Liver (tissue), 10 donors: ENCODE data around the gene ZNF723. TPM values are rescaled to one million over a fixed set of nuclear protein-coding genes. Genes with fewer than 3 reads are reported as not detected.

Experiments used
- DNase-seq: peaks from one replicate; pipeline ENCODE4 v3.0.0-alpha.2; 2017; ENCODE audit warnings: low spot score
- H3K27ac ChIP-seq, 2 donors: one replicate each; pipeline ENCODE4 v1.7.0; 2013; ENCODE audit warnings: inconsistent platforms in 2 of 2, low read length in 2 of 2, control low read depth in 1 of 2, low read depth in 1 of 2, mild to moderate bottlenecking in 1 of 2
- H3K27me3 ChIP-seq, 4 donors: one replicate each; pipeline versions ENCODE4 v1.6.1 to v1.7.0; 2013; ENCODE audit warnings: low read length in 3 of 4, inconsistent platforms in 1 of 4, mild to moderate bottlenecking in 1 of 4, moderate library complexity in 1 of 4; ENCODE audit not compliant: control insufficient read depth in 4 of 4, insufficient read depth in 4 of 4
- H3K36me3 ChIP-seq, 4 donors: one replicate each; pipeline versions ENCODE4 v1.6.1 to v1.7.0; 2013; ENCODE audit warnings: low read length in 3 of 4, mild to moderate bottlenecking in 3 of 4, low read depth in 1 of 4, moderate library complexity in 1 of 4; ENCODE audit not compliant: control insufficient read depth in 4 of 4, insufficient read depth in 3 of 4
- H3K4me1 ChIP-seq, 4 donors: one replicate each; pipeline versions ENCODE4 v1.6.1 to v1.7.0; 2013; ENCODE audit warnings: low read length in 3 of 4, mild to moderate bottlenecking in 3 of 4, moderate library complexity in 1 of 4; ENCODE audit not compliant: control insufficient read depth in 4 of 4, insufficient read depth in 4 of 4
- H3K4me3 ChIP-seq, 3 donors: one replicate each; pipeline versions ENCODE4 v1.6.1 to v1.7.0; 2013; ENCODE audit warnings: low read length in 3 of 3, control low read depth in 1 of 3, low read depth in 1 of 3, mild to moderate bottlenecking in 1 of 3
- H3K9ac ChIP-seq, 2 donors: one replicate each; pipeline ENCODE4 v1.7.0; 2013; ENCODE audit warnings: low read length in 2 of 2, mild to moderate bottlenecking in 2 of 2, moderate library complexity in 2 of 2, control low read depth in 1 of 2, low read depth in 1 of 2
- H3K9me3 ChIP-seq, 4 donors: one replicate each; pipeline versions ENCODE4 v1.6.1 to v1.7.0; 2013; ENCODE audit warnings: low read length in 3 of 4; ENCODE audit not compliant: control insufficient read depth in 4 of 4
- ATF3 ChIP-seq: IDR thresholded peaks from 2 replicates; pipeline ENCODE4 v1.6.1; 2016; ENCODE audit warnings: antibody characterized with exemption
- EGR1 ChIP-seq, 2 donors: IDR thresholded peaks; 2 replicates each; pipeline ENCODE4 v1.6.1; 2016 to 2018; ENCODE audit warnings: antibody characterized with exemption in 2 of 2, low read depth in 2 of 2
- HNF4A ChIP-seq, 2 donors: conservative IDR thresholded peaks; 2 replicates each; pipeline ENCODE4 v1.6.1; 2016; ENCODE audit warnings: antibody characterized with exemption in 2 of 2, mild to moderate bottlenecking in 2 of 2
- HNF4G ChIP-seq: IDR thresholded peaks from 2 replicates; pipeline ENCODE4 v1.6.1; 2016; ENCODE audit warnings: antibody characterized with exemption
- JUND ChIP-seq, 2 donors: IDR thresholded peaks; 2 replicates each; pipeline ENCODE4 v1.6.1; 2016; ENCODE audit warnings: antibody characterized with exemption in 2 of 2
- NR2F2 ChIP-seq: IDR thresholded peaks from 2 replicates; pipeline ENCODE4 v1.6.1; 2016; ENCODE audit warnings: antibody characterized with exemption
- REST ChIP-seq: IDR thresholded peaks from 2 replicates; pipeline ENCODE4 v1.6.1; 2016; ENCODE audit warnings: antibody characterized with exemption, mild to moderate bottlenecking
- RXRA ChIP-seq, 2 donors: IDR thresholded peaks; 2 replicates each; pipeline ENCODE4 v1.6.1; 2017 to 2018; ENCODE audit warnings: antibody characterized with exemption in 2 of 2, mild to moderate bottlenecking in 1 of 2
- SP1 ChIP-seq: IDR thresholded peaks from 2 replicates; pipeline ENCODE4 v1.6.1; 2018; ENCODE audit warnings: antibody characterized with exemption, mild to moderate bottlenecking
- WGBS: extraction: QIAGEN DNeasy Blood & Tissue Kit; methylation state at CpG from one replicate; pipeline ENCODE4 v1.1.7; 2013; 5-methylcytosine and 5-hydroxymethylcytosine counted together
- polyA plus RNA-seq, 2 donors: library from polyadenylated mRNA; stranded (reverse) in 1 of 2; unstranded in 1 of 2; fragments of 200-250 nt in 1 of 2; fragments of >200 nt in 1 of 2; fragmentation: Nextera tagmentation in 1 of 2; extraction: Ambion mirVana in 1 of 2; gene quantifications; one replicate each; pipeline versions ENCODE4 v1.2.1 to v1.2.3, GENCODE V29; 2013 to 2015
- small RNA-seq: library from RNA; depleted of rRNA; stranded (forward); fragments of <200 nt; gene quantifications from one replicate; pipeline ENCODE3, GENCODE V24; 2014
- total RNA-seq, 2 donors: library from RNA; depleted of rRNA; stranded (reverse); fragments of >200 nt; gene quantifications; one replicate each; pipeline ENCODE4 v1.2.3, GENCODE V29; 2014
- donor health status: healthy.
- donor health status: healthy.
- donor health status: healthy.
- donor health status: healthy.
- donor health status: healthy.

Gene ZNF723
- total and polyA plus RNA-seq, 4 donors, result 0.05 to 0.08 TPM; not detected in 2

- no peaks in the 10 kb centered on the region for H3K27me3 ChIP-seq
- no peak overlapping the region for H3K4me3 ChIP-seq
- 97% methylated on average over 47 of the region's 47 CpGs for WGBS
- TF ChIP-seq HNF4G (no peak), EGR1 (IDR thresholded peaks at IDR 0.05; ENCODE audit: low read depth in 2 of 2) (no peak), NR2F2 (no peak), HNF4A (conservative IDR thresholded peaks at IDR 0.05) (no peak), RXRA (IDR thresholded peaks at IDR 0.05) (no peak), JUND (IDR thresholded peaks at IDR 0.05) (no peak), ATF3 (no peak), REST (no peak), SP1 (no peak)
- H3K9ac ChIP-seq, result no peak overlapping the region
- no peaks in the 10 kb centered on the region for H3K36me3 ChIP-seq
- no peak for DNase-seq
- no peaks in the 10 kb centered on the region for H3K4me1 ChIP-seq
- peaks cover 8 to 40% (median 13%) of the 10 kb centered on the region in 4 donors for H3K9me3 ChIP-seq
- no peak overlapping the region for H3K27ac ChIP-seq
These were observed 69.5 kb downstream of the ZNF723 start for GRCh38 chr19:22901431-22902130.

Small RNA genes lying within 50 kb of the gene (small RNA-seq; reads per million reads assigned to genes)
- not detected for gene VN1R88P

Other genes with a start within 250 kb of the ZNF723 start
- 1 to 10 TPM in 1 of 2 donors, under 1 TPM in 1; under 0.01 to 2.4 TPM for gene ZNF492, start 198.0 kb upstream of the ZNF723 start, total RNA-seq
- under 1 TPM in 1 of 2 donors, not detected in 1; 0.01 TPM for gene ZNF492, start 198.0 kb upstream of the ZNF723 start, polyA plus RNA-seq
- gene ZNF99, start 48.1 kb upstream of the ZNF723 start, total RNA-seq, result under 1 TPM in 1 of 2 donors, not detected in 1; 0.09 TPM
- under 1 TPM in 1 of 2 donors, not detected in 1; 0.01 TPM for gene ZNF99, start 48.1 kb upstream of the ZNF723 start, polyA plus RNA-seq
- gene ZNF728, start 170.9 kb downstream of the ZNF723 start, total RNA-seq, result under 1 TPM in 1 of 2 donors, not detected in 1; 0.25 TPM
- gene ZNF728, start 170.9 kb downstream of the ZNF723 start, polyA plus RNA-seq, result under 1 TPM in 1 of 2 donors, not detected in 1; 0.05 TPM